Activated CD4-positive, CD25-positive, alpha-beta regulatory T cell treated with anti-CD3 and anti-CD28 coated beads, Interleukin-2, amount 50 U/mL, for 72 hours (primary cell): ENCODE results near the gene PALM3.

Source experiments
- DNase-seq: peaks from one replicate; pipeline ENCODE4 v3.0.0; 2021

PALM3 gene

GRCh38 chr19:14088634-14089411 lies 26.9 kb upstream of the PALM3 start:
- DNase-seq: no peak

GRCh38 chr19:14086098-14086497 lies 24.2 kb upstream of the PALM3 start:
- DNase-seq: no peak

GRCh38 chr19:14085309-14085995 lies 23.6 kb upstream of the PALM3 start, which contains the start of gene C19orf67:
Gene C19orf67 (minus strand): TSS chr19:14085783. CDS start chr19:14085627, 156 bp downstream.
- no peak for DNase-seq

GRCh38 chr19:14082675-14082960 lies 20.7 kb upstream of the PALM3 start:
- DNase-seq: no peak

GRCh38 chr19:14081797-14082674 lies 20.2 kb upstream of the PALM3 start:
- DNase-seq: no peak

GRCh38 chr19:14080887-14081796 lies 19.3 kb upstream of the PALM3 start:
- peak; percentile 99 for DNase-seq

GRCh38 chr19:14078411-14078810 lies 16.5 kb upstream of the PALM3 start:
- no peak for DNase-seq

GRCh38 chr19:14073925-14074838 lies 12.3 kb upstream of the PALM3 start:
- no peak for DNase-seq

GRCh38 chr19:14073261-14073924 lies 11.5 kb upstream of the PALM3 start:
- DNase-seq: peak; percentile 86

GRCh38 chr19:14072535-14073260 lies 10.8 kb upstream of the PALM3 start, which contains the start of gene MISP3:
Gene MISP3 (plus strand): TSS chr19:14072786. CDS start chr19:14073310, 524 bp downstream.
- no peak for DNase-seq

GRCh38 chr19:14070268-14071050 lies 8.6 kb upstream of the PALM3 start:
- no peak for DNase-seq

GRCh38 chr19:14066134-14066533 lies 4.3 kb upstream of the PALM3 start:
- no peak for DNase-seq

- no peak for DNase-seq
Observed at GRCh38 chr19:14063105-14063504, 1.2 kb upstream of the PALM3 start.

GRCh38 chr19:14062558-14062855 lies 631 bp upstream of the PALM3 start:
- DNase-seq: no peak

- DNase-seq: no peak
Observed at GRCh38 chr19:14061081-14061749, 661 bp downstream of the PALM3 start.

GRCh38 chr19:14059652-14060155 lies 2.2 kb downstream of the PALM3 start:
- no peak for DNase-seq

- peak; percentile 48 for DNase-seq
Observed at GRCh38 chr19:14059093-14059480, 2.8 kb downstream of the PALM3 start.
